H9 (cell line): ENCODE data around the gene KLHL14. TPM values are rescaled to one million over a fixed set of nuclear protein-coding genes. Genes with fewer than 3 reads are reported as not detected.
A peak's percentile ranks its signal among the peaks of the same experiment; 100 is the strongest.

ENCODE experiments used
- DNase-seq: peaks from one replicate; pipeline ENCODE4 v3.0.0-alpha.2; 2017
- H2AFZ ChIP-seq: one replicate; pipeline ENCODE4 v1.6.1; 2013; ENCODE audit warnings: mild to moderate bottlenecking, low read length, control low read depth, moderate library complexity
- H2AK5ac ChIP-seq: 2 replicates; pipeline ENCODE4 v1.6.1; 2013; ENCODE audit warnings: low read length, control low read depth, mixed read lengths; ENCODE audit not compliant: insufficient read length
- H2BK120ac ChIP-seq: one replicate; pipeline ENCODE4 v1.6.1; 2013; ENCODE audit warnings: low read depth, mild to moderate bottlenecking, low read length, control low read depth, inconsistent platforms; ENCODE audit not compliant: poor library complexity, severe bottlenecking
- H2BK12ac ChIP-seq: 2 replicates; pipeline ENCODE4 v1.6.1; 2013; ENCODE audit warnings: low read length, control low read depth, mixed read lengths, low read depth; ENCODE audit not compliant: insufficient read length
- H2BK15ac ChIP-seq: 2 replicates; pipeline ENCODE4 v1.6.1; 2013; ENCODE audit warnings: low read depth, low read length, control low read depth
- H2BK20ac ChIP-seq: one replicate; pipeline ENCODE4 v1.6.1; 2013; ENCODE audit warnings: low read depth, mild to moderate bottlenecking, low read length, control low read depth, inconsistent platforms; ENCODE audit not compliant: poor library complexity, severe bottlenecking
- H2BK5ac ChIP-seq: 2 replicates; pipeline ENCODE4 v1.6.1; 2013; ENCODE audit warnings: low read length, control low read depth, mixed read lengths; ENCODE audit not compliant: insufficient read length
- H3K14ac ChIP-seq: 2 replicates; pipeline ENCODE4 v1.6.1; 2013; ENCODE audit warnings: low read length, control low read depth; ENCODE audit not compliant: insufficient read depth
- H3K18ac ChIP-seq: 2 replicates; pipeline ENCODE4 v1.6.1; 2013; ENCODE audit warnings: low read depth, mild to moderate bottlenecking, mixed read lengths, low read length, control low read depth; ENCODE audit not compliant: insufficient read length
- H3K23ac ChIP-seq: 2 replicates; pipeline ENCODE4 v1.6.1; 2013; ENCODE audit warnings: low read length, control low read depth, mixed read lengths, low read depth; ENCODE audit not compliant: insufficient read length
- H3K23me2 ChIP-seq: 2 replicates; pipeline ENCODE4 v1.6.1; 2013; ENCODE audit warnings: low read depth, mild to moderate bottlenecking, mixed read lengths, low read length, control low read depth; ENCODE audit not compliant: insufficient read length, poor library complexity, severe bottlenecking
- H3K27ac ChIP-seq: 2 replicates; pipeline ENCODE4 v1.5.1; 2013; ENCODE audit warnings: low read length, control low read depth, mixed read lengths, low read depth; ENCODE audit not compliant: insufficient read length
- H3K27me3 ChIP-seq: 2 replicates; pipeline ENCODE4 v1.6.1; 2013; ENCODE audit warnings: low read length, control low read depth, inconsistent platforms; ENCODE audit not compliant: insufficient read depth
- H3K4ac ChIP-seq: 2 replicates; pipeline ENCODE4 v1.6.1; 2013; ENCODE audit warnings: low read depth, mild to moderate bottlenecking, control low read depth, inconsistent platforms, low read length, moderate library complexity
- H3K4me1 ChIP-seq: 2 replicates; pipeline ENCODE4 v1.6.1; 2013; ENCODE audit warnings: low read length, control low read depth, inconsistent platforms; ENCODE audit not compliant: insufficient read depth
- H3K4me2 ChIP-seq: 2 replicates; pipeline ENCODE4 v1.6.1; 2013; ENCODE audit warnings: low read length, control low read depth, mixed read lengths; ENCODE audit not compliant: insufficient read length, insufficient read depth
- H3K56ac ChIP-seq: 2 replicates; pipeline ENCODE4 v1.6.1; 2013; ENCODE audit warnings: low read depth, mild to moderate bottlenecking, mixed read lengths, low read length, control low read depth; ENCODE audit not compliant: insufficient read length
- H3K79me1 ChIP-seq: 2 replicates; pipeline ENCODE4 v1.6.1; 2013; ENCODE audit warnings: low read depth, mild to moderate bottlenecking, moderate library complexity, low read length, control low read depth, inconsistent platforms; ENCODE audit not compliant: insufficient read depth, poor library complexity, severe bottlenecking
- H3K79me2 ChIP-seq: 2 replicates; pipeline ENCODE4 v1.6.1; 2013; ENCODE audit warnings: low read length, control low read depth, inconsistent platforms; ENCODE audit not compliant: insufficient read depth
- H3K9ac ChIP-seq: 2 replicates; pipeline ENCODE4 v1.6.1; 2013; ENCODE audit warnings: low read length, control low read depth, mixed read lengths; ENCODE audit not compliant: insufficient read length; ENCODE audit errors: extremely low read depth
- H3K9me3 ChIP-seq: one replicate; pipeline ENCODE4 v1.6.1; 2013; ENCODE audit warnings: low read depth, low read length, inconsistent platforms; ENCODE audit not compliant: control insufficient read depth
- H3T11ph ChIP-seq: one replicate; pipeline ENCODE4 v1.6.1; 2013; ENCODE audit warnings: mild to moderate bottlenecking, low read length, control low read depth, inconsistent platforms
- H4K20me1 ChIP-seq: one replicate; pipeline ENCODE4 v1.6.1; 2013; ENCODE audit not compliant: control insufficient read depth, insufficient read length, insufficient read depth
- H4K5ac ChIP-seq: 2 replicates; pipeline ENCODE4 v1.6.1; 2013; ENCODE audit warnings: low read depth, mild to moderate bottlenecking, mixed read lengths, low read length, control low read depth; ENCODE audit not compliant: insufficient read length
- H4K8ac ChIP-seq: replicated peaks from 2 replicates; pipeline ENCODE4 v1.6.1; 2013; ENCODE audit warnings: low read length, control low read depth, mixed read lengths, low read depth; ENCODE audit not compliant: insufficient read length
- H4K91ac ChIP-seq: 2 replicates; pipeline ENCODE4 v1.6.1; 2013; ENCODE audit warnings: low read depth, mild to moderate bottlenecking, moderate library complexity, mixed read lengths, low read length, control low read depth; ENCODE audit not compliant: insufficient read length
- H3K27ac Mint-ChIP-seq, 3 experiments: 2 replicates in 2 of 3; 3 replicates in 1 of 3; pipeline ENCODE4 v1.8.0; 2020 to 2021; ENCODE audit warnings: mixed read lengths in 3 of 3, mild to moderate bottlenecking in 1 of 3, moderate library complexity in 1 of 3
- H3K27me3 Mint-ChIP-seq: 2 replicates; pipeline ENCODE4 v1.8.0; 2021; ENCODE audit warnings: low read depth, mild to moderate bottlenecking, moderate library complexity, mixed read lengths
- H3K36me3 Mint-ChIP-seq, 3 experiments: 2 replicates in 2 of 3; 3 replicates in 1 of 3; pipeline ENCODE4 v1.8.0; 2020 to 2021; ENCODE audit warnings: low read depth in 3 of 3, mixed read lengths in 3 of 3; ENCODE audit not compliant: insufficient read depth in 1 of 3
- H3K4me1 Mint-ChIP-seq, 2 experiments: 2 replicates each; pipeline ENCODE4 v1.8.0; 2020; ENCODE audit warnings: mixed read lengths in 2 of 2
- H3K4me3 Mint-ChIP-seq, 2 experiments: 2 replicates in 1 of 2; 3 replicates in 1 of 2; pipeline ENCODE4 v1.8.0; 2020 to 2021; ENCODE audit warnings: mild to moderate bottlenecking in 2 of 2, mixed read lengths in 2 of 2, moderate library complexity in 1 of 2
- H3K9me3 Mint-ChIP-seq, 2 experiments: 2 replicates in 1 of 2; 3 replicates in 1 of 2; pipeline ENCODE4 v1.8.0; 2020; ENCODE audit warnings: mild to moderate bottlenecking in 2 of 2, mixed read lengths in 2 of 2, moderate library complexity in 1 of 2
- WGBS: extraction: QIAGEN DNeasy Blood & Tissue Kit; methylation state at CpG from one replicate; pipeline ENCODE4 v1.1.7; 2013; ENCODE audit warnings: missing lambda C conversion rate, low lambda C conversion rate, mixed read lengths; ENCODE audit not compliant: insufficient read length; ENCODE audit errors: extremely low coverage; 5-methylcytosine and 5-hydroxymethylcytosine counted together
- total RNA-seq: library from RNA; stranded (reverse); gene quantifications from 2 replicates; pipeline ENCODE4 v1.2.1, GENCODE V29; 2021
- TF ChIP-seq, protein P1 (sequence below): fragments of 200-600 bp; sonication (generic); conservative IDR thresholded peaks from 3 replicates; pipeline ENCODE4 v1.8.0; 2021; ENCODE audit warnings: antibody characterized with exemption, mild to moderate bottlenecking

The KLHL14 gene
- total RNA-seq, 1 experiment from 2014 or later = 1.0 TPM

DNA sequence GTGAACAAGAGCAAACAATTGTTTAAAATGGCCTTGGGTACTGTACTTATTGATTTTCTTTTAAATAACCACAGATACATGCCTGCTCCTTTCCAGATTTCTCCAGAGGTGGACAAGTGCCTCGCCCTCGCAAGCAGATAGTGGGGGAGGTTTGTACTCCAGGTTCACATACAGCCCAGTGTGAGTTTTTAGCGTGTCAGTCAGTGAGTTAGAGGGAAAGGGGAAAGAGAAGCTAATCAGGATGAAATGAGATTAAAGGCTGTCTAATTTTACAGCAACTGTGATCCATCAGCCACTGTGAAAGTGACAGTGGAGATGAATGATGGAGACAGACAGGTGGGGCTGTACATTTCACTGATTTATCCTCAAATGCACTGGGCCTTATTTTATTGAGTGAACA, 74.7 kb downstream of the KLHL14 start:
- Histone ChIP-seq H3K4me1 (no peaks in the 10 kb centered on the region; the same call in 1 of the 2 replicates), H2AK5ac (no peak overlapping the region), H3T11ph (no peak overlapping the region), H2BK120ac (no peak overlapping the region), H2AFZ (no peak overlapping the region), H3K56ac (no peak overlapping the region), H3K18ac (no peak overlapping the region), H4K8ac (no peak overlapping the region), H3K23ac (no peak overlapping the region), H3K27ac (no peak overlapping the region), H4K91ac (no peak overlapping the region), H2BK5ac (no peak overlapping the region), H3K23me2 (no peaks in the 10 kb centered on the region), H3K14ac (no peak overlapping the region), H2BK20ac (no peak overlapping the region), H3K9me3 (no peaks in the 10 kb centered on the region), H3K27me3 (no peaks in the 10 kb centered on the region), H3K4me2 (no peak overlapping the region), H4K20me1 (no peaks in the 10 kb centered on the region), H2BK15ac (no peak overlapping the region), H3K79me1 (no peaks in the 10 kb centered on the region), H3K79me2 (no peaks in the 10 kb centered on the region), H4K5ac (no peak overlapping the region), H3K4ac (no peak overlapping the region), H3K9ac (no peak overlapping the region), H2BK12ac (no peak overlapping the region)
- TF ChIP-seq, protein P1, sequence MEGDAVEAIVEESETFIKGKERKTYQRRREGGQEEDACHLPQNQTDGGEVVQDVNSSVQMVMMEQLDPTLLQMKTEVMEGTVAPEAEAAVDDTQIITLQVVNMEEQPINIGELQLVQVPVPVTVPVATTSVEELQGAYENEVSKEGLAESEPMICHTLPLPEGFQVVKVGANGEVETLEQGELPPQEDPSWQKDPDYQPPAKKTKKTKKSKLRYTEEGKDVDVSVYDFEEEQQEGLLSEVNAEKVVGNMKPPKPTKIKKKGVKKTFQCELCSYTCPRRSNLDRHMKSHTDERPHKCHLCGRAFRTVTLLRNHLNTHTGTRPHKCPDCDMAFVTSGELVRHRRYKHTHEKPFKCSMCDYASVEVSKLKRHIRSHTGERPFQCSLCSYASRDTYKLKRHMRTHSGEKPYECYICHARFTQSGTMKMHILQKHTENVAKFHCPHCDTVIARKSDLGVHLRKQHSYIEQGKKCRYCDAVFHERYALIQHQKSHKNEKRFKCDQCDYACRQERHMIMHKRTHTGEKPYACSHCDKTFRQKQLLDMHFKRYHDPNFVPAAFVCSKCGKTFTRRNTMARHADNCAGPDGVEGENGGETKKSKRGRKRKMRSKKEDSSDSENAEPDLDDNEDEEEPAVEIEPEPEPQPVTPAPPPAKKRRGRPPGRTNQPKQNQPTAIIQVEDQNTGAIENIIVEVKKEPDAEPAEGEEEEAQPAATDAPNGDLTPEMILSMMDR = no peak
- Mint-ChIP-seq H3K4me1 (peaks cover 7 to 13% of the 10 kb centered on the region in 2 experiments), H3K36me3 (no peaks in the 10 kb centered on the region), H3K9me3 (no peaks in the 10 kb centered on the region), H3K4me3 (no peak overlapping the region), H3K27ac (peak overlapping the region in 1 of 3 experiments; percentile 30; a peak in 1 of 7 replicates), H3K27me3 (no peaks in the 10 kb centered on the region)
- no CpG with 5 or more reads among the region's 3 CpGs for WGBS
- DNase-seq = no peak
